Esophagus muscularis mucosa (tissue), 4 donors: ENCODE measurements around the gene SPAG16. TPM values are rescaled to one million over a fixed set of nuclear protein-coding genes. Genes with fewer than 3 reads are reported as not detected.
"Not testable (repeated sequence)": the region's sequence is repeated elsewhere in the genome, so short reads cannot be mapped to it uniquely, and the experiment has no call there.

Source experiments
- DNase-seq: peaks from one replicate; pipeline ENCODE4 v3.0.0-alpha.2; 2017; ENCODE audit errors: extremely low spot score
- H3K27ac ChIP-seq, 4 donors: fragments of 200-600 bp; sonication (generic); replicated peaks in 1 of 4; 1 replicate in 3 of 4; 2 replicates in 1 of 4; pipeline ENCODE4 v1.5.1; 2016 to 2019; ENCODE audit warnings: mild to moderate bottlenecking in 1 of 4
- H3K27me3 ChIP-seq, 4 donors: fragments of 200-600 bp; sonication (generic); one replicate each; pipeline versions ENCODE4 v1.5.1 to v1.6.0; 2016 to 2019
- H3K36me3 ChIP-seq, 4 donors: fragments of 200-600 bp; sonication (generic); one replicate each; pipeline ENCODE4 v1.5.1; 2016 to 2019
- H3K4me1 ChIP-seq, 4 donors: fragments of 200-600 bp; sonication (generic); one replicate each; pipeline ENCODE4 v1.5.1; 2016 to 2019
- H3K4me3 ChIP-seq, 4 donors: fragments of 200-600 bp; sonication (generic); 1 replicate in 2 of 4; 2 replicates in 2 of 4; pipeline ENCODE4 v1.5.1; 2016 to 2019; ENCODE audit warnings: mild to moderate bottlenecking in 4 of 4, moderate library complexity in 1 of 4
- H3K9me3 ChIP-seq, 4 donors: fragments of 200-600 bp; sonication (generic); 1 replicate in 3 of 4; 2 replicates in 1 of 4; pipeline ENCODE4 v1.5.1; 2016 to 2019
- CTCF ChIP-seq, 3 experiments: fragments of 200-600 bp in 2 of 3; fragments of 450-650 bp in 1 of 3; sonication (generic) in 2 of 3; IDR thresholded peaks; one replicate each; pipeline ENCODE4 v1.5.1; 2017 to 2019; ENCODE audit warnings: antibody characterized with exemption in 3 of 3, mild to moderate bottlenecking in 2 of 3, moderate library complexity in 1 of 3
- EP300 ChIP-seq: sonication (generic); formaldehyde crosslinking; IDR thresholded peaks from one replicate; pipeline ENCODE4 v1.6.1; 2017; ENCODE audit warnings: antibody characterized with exemption
- POLR2A ChIP-seq: fragments of 450-650 bp; IDR thresholded peaks from one replicate; pipeline ENCODE4 v1.6.1; 2017; ENCODE audit warnings: antibody characterized with exemption, moderate library complexity, mild to moderate bottlenecking, low read depth
- POLR2AphosphoS5 ChIP-seq, 2 donors: sonication (generic); formaldehyde crosslinking; IDR thresholded peaks; one replicate each; pipeline ENCODE4 v1.6.1; 2017; ENCODE audit warnings: antibody characterized with exemption in 2 of 2
- WGBS: methylation state at CpG from one replicate; pipeline ENCODE4 v1.1.5; 2018; 5-methylcytosine and 5-hydroxymethylcytosine counted together
- intact Hi-C: fragments of 100-400 bp; cut with DNase I; formaldehyde crosslinking; loops from one replicate; pipeline ENCODE4 v1.15.1; 2023
- total RNA-seq, 4 donors: library from RNA; depleted of rRNA; stranded (reverse); fragments of >200 nt; gene quantifications; one replicate each; pipeline versions ENCODE4 v1.1.0 to v1.2.1, GENCODE V29; 2016

SPAG16 gene
- total RNA-seq, 4 donors from 2014 or later, result 26.8 to 36.1 (median 31.0) TPM

GRCh38 chr2:214035921-214036320 lies 751.7 kb downstream of the SPAG16 start:
- DNase-seq, result no peak
- Histone ChIP-seq H3K27me3 (no peaks in the 10 kb centered on the region), H3K27ac (no peak overlapping the region), H3K4me1 (no peaks in the 10 kb centered on the region), H3K4me3 (no peak overlapping the region), H3K9me3 (peaks cover 0 to 6% (median 3%) of the 10 kb centered on the region in 4 donors), H3K36me3 (no peaks in the 10 kb centered on the region)
- intact Hi-C loops, result no loop called here
- WGBS, result 98% methylated on average over 2 of the region's 2 CpGs
- TF ChIP-seq CTCF (IDR thresholded peaks at IDR 0.05) (no peak), POLR2A (no peak), POLR2AphosphoS5 (IDR thresholded peaks at IDR 0.05) (no peak), EP300 (no peak)

- H3K4me3 ChIP-seq, result no peak overlapping the region
- no peaks in the 10 kb centered on the region for H3K36me3 ChIP-seq
- DNase-seq, result no peak
- H3K9me3 ChIP-seq, result peaks cover 0 to 11% (median 4%) of the 10 kb centered on the region in 4 donors
- intact Hi-C loops, result no loop called here
- TF ChIP-seq CTCF (IDR thresholded peaks at IDR 0.05) (no peak), POLR2AphosphoS5 (IDR thresholded peaks at IDR 0.05) (no peak), EP300 (no peak)
- no peak overlapping the region for H3K27ac ChIP-seq
- no peaks in the 10 kb centered on the region for H3K4me1 ChIP-seq
- H3K27me3 ChIP-seq, result no peaks in the 10 kb centered on the region
Measured at GRCh38 chr2:214038186-214038585, 753.9 kb downstream of the SPAG16 start.

- H3K9me3 ChIP-seq, result no peaks in the 10 kb centered on the region
- H3K27ac ChIP-seq, result no peak overlapping the region
- DNase-seq, result no peak
- 67% methylated on average over 2 of the region's 2 CpGs for WGBS
- H3K36me3 ChIP-seq, result no peaks in the 10 kb centered on the region
- intact Hi-C loops, result no loop called here
- TF ChIP-seq CTCF (IDR thresholded peaks at IDR 0.05) (no peak), POLR2A (no peak), EP300 (no peak), POLR2AphosphoS5 (IDR thresholded peaks at IDR 0.05) (no peak)
- no peak overlapping the region for H3K4me3 ChIP-seq
- H3K4me1 ChIP-seq, result no peaks in the 10 kb centered on the region
- H3K27me3 ChIP-seq, result no peaks in the 10 kb centered on the region
Measured at GRCh38 chr2:214050731-214051130, 766.5 kb downstream of the SPAG16 start.

GRCh38 chr2:214051585-214051984 lies 767.3 kb downstream of the SPAG16 start:
- intact Hi-C loops, result no loop called here
- no peaks in the 10 kb centered on the region for H3K9me3 ChIP-seq
- TF ChIP-seq POLR2A, result no peak
- WGBS, result 70% methylated on average over 1 of the region's 1 CpG
- H3K27me3 ChIP-seq, result no peaks in the 10 kb centered on the region
- DNase-seq, result no peak
- no peaks in the 10 kb centered on the region for H3K4me1 ChIP-seq
- no peak overlapping the region for H3K27ac ChIP-seq
- H3K4me3 ChIP-seq, result no peak overlapping the region
- H3K36me3 ChIP-seq, result no peaks in the 10 kb centered on the region

- no peak overlapping the region for H3K4me3 ChIP-seq
- intact Hi-C loops, result no loop called here
- TF ChIP-seq POLR2A, result no peak
- no peak for TF ChIP-seq POLR2AphosphoS5 (IDR thresholded peaks at IDR 0.05)
- no peaks in the 10 kb centered on the region for H3K36me3 ChIP-seq
- H3K27me3 ChIP-seq, result no peaks in the 10 kb centered on the region
- no peak overlapping the region for H3K27ac ChIP-seq
- H3K9me3 ChIP-seq, result no peaks in the 10 kb centered on the region
- WGBS, result 74% methylated on average over 5 of the region's 5 CpGs
- DNase-seq, result no peak
- no peaks in the 10 kb centered on the region for H3K4me1 ChIP-seq
Measured at GRCh38 chr2:214052235-214052634, 768.0 kb downstream of the SPAG16 start.

GRCh38 chr2:214057986-214058385 lies 773.7 kb downstream of the SPAG16 start:
- WGBS, result 87% methylated on average over 2 of the region's 2 CpGs
- no peaks in the 10 kb centered on the region for H3K36me3 ChIP-seq
- intact Hi-C loops, result no loop called here
- DNase-seq, result no peak
- no peak overlapping the region for H3K4me3 ChIP-seq
- no peaks in the 10 kb centered on the region for H3K27me3 ChIP-seq
- no peaks in the 10 kb centered on the region for H3K4me1 ChIP-seq
- no peak overlapping the region for H3K27ac ChIP-seq
- TF ChIP-seq POLR2AphosphoS5 (IDR thresholded peaks at IDR 0.05) (no peak), POLR2A (no peak), CTCF (IDR thresholded peaks at IDR 0.05) (no peak), EP300 (no peak)
- no peaks in the 10 kb centered on the region for H3K9me3 ChIP-seq

- H3K27ac ChIP-seq, H3K9me3 ChIP-seq, H3K4me1 ChIP-seq, DNase-seq, H3K4me3 ChIP-seq, intact Hi-C loops, H3K27me3 ChIP-seq, H3K36me3 ChIP-seq: not testable (repeated sequence)
- WGBS, result 95% methylated on average over 5 of the region's 5 CpGs
Measured at GRCh38 chr2:214062279-214062678, 778.0 kb downstream of the SPAG16 start.
